ENCODE measurements around the gene EFCAB12. TPM values are rescaled to one million over a fixed set of nuclear protein-coding genes. Genes with fewer than 3 reads are reported as not detected.

Gene EFCAB12
- total RNA-seq, 2 donors from 2014 or later, result under 0.01 to 1.3 TPM

DNA sequence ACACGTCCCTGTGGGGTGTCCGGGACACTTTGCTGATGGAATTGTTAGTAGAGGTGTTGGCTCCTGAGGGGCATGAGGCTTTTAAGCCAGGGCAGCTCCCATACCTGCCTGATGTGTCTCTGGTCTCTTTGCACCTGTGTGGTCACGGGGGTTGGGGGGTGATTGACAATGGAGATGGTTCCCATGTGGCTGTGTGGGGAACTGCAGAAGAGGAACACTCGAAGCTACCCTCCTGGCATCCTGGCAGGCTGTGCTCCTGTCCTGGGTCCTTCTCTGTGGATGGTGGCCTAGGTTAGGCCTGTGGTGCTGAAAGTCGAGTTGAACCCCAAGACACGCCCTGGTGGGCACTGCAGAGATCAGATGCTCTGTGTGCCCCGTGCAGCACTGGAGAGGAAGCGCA is 76.4 kb downstream of the EFCAB12 start:
- Histone ChIP-seq H3K27ac (no peak overlapping the region), H3K27me3 (no peaks in the 10 kb centered on the region), H3K9me3 (no peaks in the 10 kb centered on the region), H3K4me3 (no peak overlapping the region), H3K4me1 (no peaks in the 10 kb centered on the region), H3K36me3 (replicated peaks in 1 of 2; ENCODE audit: insufficient read depth in 1 of 2, low read depth in 2 of 2) (no peaks in the 10 kb centered on the region)
- whole genome bisulfite sequencing, 2 donors, result 72 to 76% methylated on average over 3 to 8 of the region's 8 CpGs
- no peak for DNase-seq
- intact Hi-C loops (cut with DNase I), result no loop called here
- ATAC-seq, result no peak
- TF ChIP-seq, protein P1, sequence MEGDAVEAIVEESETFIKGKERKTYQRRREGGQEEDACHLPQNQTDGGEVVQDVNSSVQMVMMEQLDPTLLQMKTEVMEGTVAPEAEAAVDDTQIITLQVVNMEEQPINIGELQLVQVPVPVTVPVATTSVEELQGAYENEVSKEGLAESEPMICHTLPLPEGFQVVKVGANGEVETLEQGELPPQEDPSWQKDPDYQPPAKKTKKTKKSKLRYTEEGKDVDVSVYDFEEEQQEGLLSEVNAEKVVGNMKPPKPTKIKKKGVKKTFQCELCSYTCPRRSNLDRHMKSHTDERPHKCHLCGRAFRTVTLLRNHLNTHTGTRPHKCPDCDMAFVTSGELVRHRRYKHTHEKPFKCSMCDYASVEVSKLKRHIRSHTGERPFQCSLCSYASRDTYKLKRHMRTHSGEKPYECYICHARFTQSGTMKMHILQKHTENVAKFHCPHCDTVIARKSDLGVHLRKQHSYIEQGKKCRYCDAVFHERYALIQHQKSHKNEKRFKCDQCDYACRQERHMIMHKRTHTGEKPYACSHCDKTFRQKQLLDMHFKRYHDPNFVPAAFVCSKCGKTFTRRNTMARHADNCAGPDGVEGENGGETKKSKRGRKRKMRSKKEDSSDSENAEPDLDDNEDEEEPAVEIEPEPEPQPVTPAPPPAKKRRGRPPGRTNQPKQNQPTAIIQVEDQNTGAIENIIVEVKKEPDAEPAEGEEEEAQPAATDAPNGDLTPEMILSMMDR (IDR thresholded peaks at IDR 0.05), result no peak
- no peak for TF ChIP-seq POLR2A (IDR thresholded peaks at IDR 0.05)

Small RNAs within 50 kb of the gene (small RNA-seq; reads per million reads assigned to genes)
- gene SNORA7B, result 15.9 reads per million, percentile 93 among the genes with 10 or more reads in this experiment

Other genes with a start within 250 kb of the EFCAB12 start
- 100 to 1,000 TPM; 175 to 262 TPM for gene CNBP, start 244.7 kb downstream of the EFCAB12 start, total RNA-seq
- gene COPG1, start 179.0 kb downstream of the EFCAB12 start, total RNA-seq, result 10 to 100 TPM; 62.6 to 75.0 TPM
- gene HMCES, start 149.8 kb downstream of the EFCAB12 start, total RNA-seq, result 10 to 100 TPM; 10.1 to 14.5 TPM
- 10 to 100 TPM; 18.7 to 23.1 TPM for gene MBD4, start 11.3 kb upstream of the EFCAB12 start, total RNA-seq
- 10 to 100 TPM; 10.5 to 34.8 TPM for gene IFT122, start 11.6 kb upstream of the EFCAB12 start, total RNA-seq
- not detected for gene RHO, start 100.0 kb upstream of the EFCAB12 start, total RNA-seq
- not detected for gene H1-8, start 114.5 kb upstream of the EFCAB12 start, total RNA-seq
- 100 to 1,000 TPM in 1 of 2 donors, 10 to 100 TPM in 1; 47.7 to 135 TPM for gene PLXND1, start 178.0 kb upstream of the EFCAB12 start, total RNA-seq

Data from body of pancreas (tissue), 4 donors.